ENCODE data around the gene ACSS2.

DNA sequence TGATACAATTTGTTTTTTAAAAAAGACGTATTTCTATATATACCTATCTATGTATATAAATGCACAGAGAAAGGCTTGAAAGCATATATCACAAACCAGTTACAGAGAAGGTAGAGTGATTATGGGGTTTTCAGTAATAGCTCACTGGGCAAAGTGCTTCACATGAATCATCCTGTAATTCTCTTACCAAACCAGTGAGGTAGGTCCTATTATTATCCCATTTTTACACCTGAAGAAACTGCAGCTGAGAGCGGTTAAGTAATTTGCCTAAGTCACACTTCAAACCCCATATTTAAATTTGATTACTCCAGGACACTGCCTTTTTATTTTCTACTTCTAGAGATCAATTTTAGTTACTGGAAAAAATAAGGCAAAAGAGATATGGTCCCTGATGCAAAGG, 74.8 kb downstream of the ACSS2 start:
- TF ChIP-seq POLR2A (IDR thresholded peaks at IDR 0.05; ENCODE audit: low read length) = no peak
- TF ChIP-seq GATA1 (IDR thresholded peaks at IDR 0.05; ENCODE audit: low read depth, low read length) = no peak

Measured in erythroblast (primary cell).